Fibroblast of the aortic adventitia (primary cell): ENCODE results near the gene ME2. TPM values are rescaled to one million over a fixed set of nuclear protein-coding genes. Genes with fewer than 3 reads are reported as not detected.
"Not testable (repeated sequence)": the region's sequence is repeated elsewhere in the genome, so short reads cannot be mapped to it uniquely, and the experiment has no call there.

Source experiments
- DNase-seq: peaks from one replicate; pipeline ENCODE4 v3.0.0-alpha.2; 2010; ENCODE audit warnings: low read depth
- H3K4me3 ChIP-seq: 2 replicates; pipeline ENCODE4 v1.5.1; 2011; ENCODE audit warnings: low read depth, mild to moderate bottlenecking, control low read depth, low read length, moderate library complexity
- total RNA-seq: library from RNA; depleted of rRNA; stranded (reverse); fragments of >200 nt; gene quantifications from 2 replicates; pipeline ENCODE4 v1.2.3, GENCODE V29; 2012; ENCODE audit warnings: low replicate concordance
- TF ChIP-seq, protein P1 (sequence below): IDR thresholded peaks from 2 replicates; pipeline ENCODE4 v1.5.1; 2011; ENCODE audit warnings: mild to moderate bottlenecking, low read length, control low read depth, inconsistent platforms; ENCODE audit not compliant: insufficient read depth

Gene ME2
- total RNA-seq, 1 donor, result 48.6 TPM

GRCh38 chr18:50967714-50968661 is 89.1 kb downstream of the ME2 start, which contains the start of gene ELAC1:
Gene ELAC1, plus strand, starts transcription at chr18:50968040. Its CDS starts 6,365 bp downstream, at chr18:50974405.
- peak within 1 kb of the TSS; percentile 87 for H3K4me3 ChIP-seq
- DNase-seq, result peak; percentile 78
- TF ChIP-seq, protein P1, sequence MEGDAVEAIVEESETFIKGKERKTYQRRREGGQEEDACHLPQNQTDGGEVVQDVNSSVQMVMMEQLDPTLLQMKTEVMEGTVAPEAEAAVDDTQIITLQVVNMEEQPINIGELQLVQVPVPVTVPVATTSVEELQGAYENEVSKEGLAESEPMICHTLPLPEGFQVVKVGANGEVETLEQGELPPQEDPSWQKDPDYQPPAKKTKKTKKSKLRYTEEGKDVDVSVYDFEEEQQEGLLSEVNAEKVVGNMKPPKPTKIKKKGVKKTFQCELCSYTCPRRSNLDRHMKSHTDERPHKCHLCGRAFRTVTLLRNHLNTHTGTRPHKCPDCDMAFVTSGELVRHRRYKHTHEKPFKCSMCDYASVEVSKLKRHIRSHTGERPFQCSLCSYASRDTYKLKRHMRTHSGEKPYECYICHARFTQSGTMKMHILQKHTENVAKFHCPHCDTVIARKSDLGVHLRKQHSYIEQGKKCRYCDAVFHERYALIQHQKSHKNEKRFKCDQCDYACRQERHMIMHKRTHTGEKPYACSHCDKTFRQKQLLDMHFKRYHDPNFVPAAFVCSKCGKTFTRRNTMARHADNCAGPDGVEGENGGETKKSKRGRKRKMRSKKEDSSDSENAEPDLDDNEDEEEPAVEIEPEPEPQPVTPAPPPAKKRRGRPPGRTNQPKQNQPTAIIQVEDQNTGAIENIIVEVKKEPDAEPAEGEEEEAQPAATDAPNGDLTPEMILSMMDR, result no peak

- DNase-seq, result no peak
- TF ChIP-seq, protein P1, result no peak
- H3K4me3 ChIP-seq, result peak overlapping the region; percentile 87
These were observed 90.5 kb downstream of the ME2 start for GRCh38 chr18:50969448-50969847.

- H3K4me3 ChIP-seq, result no peak overlapping the region
- TF ChIP-seq, protein P1, result no peak
- DNase-seq, result no peak
These were observed 91.1 kb downstream of the ME2 start for GRCh38 chr18:50970006-50970405.

DNA sequence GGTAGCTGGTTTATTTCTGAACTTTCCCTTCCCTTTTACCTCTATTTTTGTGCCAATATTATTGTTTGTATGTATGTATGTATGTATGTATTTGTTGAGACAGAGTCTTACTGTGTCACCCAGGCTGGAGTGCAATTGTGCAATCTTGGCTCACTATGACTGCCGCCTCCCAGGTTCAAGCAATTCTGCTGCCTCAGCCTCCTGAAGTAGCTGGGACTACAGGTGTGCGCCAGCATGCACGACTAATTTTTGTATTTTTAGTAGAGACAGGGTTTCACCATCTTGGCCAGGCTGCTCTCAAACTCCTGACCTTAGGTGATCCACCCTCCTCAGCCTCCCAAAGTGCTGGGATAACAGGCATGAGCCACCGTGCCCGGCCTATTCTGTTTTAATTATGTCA is 93.5 kb downstream of the ME2 start:
- not testable (repeated sequence) for DNase-seq, H3K4me3 ChIP-seq

GRCh38 chr18:50973367-50974126 is 94.6 kb downstream of the ME2 start:
- no peak overlapping the region for H3K4me3 ChIP-seq
- peak; percentile 47 for DNase-seq
- TF ChIP-seq, protein P1, result no peak

GRCh38 chr18:50977037-50977760 is 98.3 kb downstream of the ME2 start:
- DNase-seq, result no peak
- H3K4me3 ChIP-seq, result no peak overlapping the region
- TF ChIP-seq, protein P1, result no peak

GRCh38 chr18:50981381-50981780 is 102.5 kb downstream of the ME2 start:
- TF ChIP-seq, protein P1, result no peak
- DNase-seq, result no peak
- H3K4me3 ChIP-seq, result no peak overlapping the region
